Measurements from ENCODE around the gene SBF2. TPM values are rescaled to one million over a fixed set of nuclear protein-coding genes. Genes with fewer than 3 reads are reported as not detected.
A peak's percentile ranks its signal among the peaks of the same experiment; 100 is the strongest.

The SBF2 gene
- total and polyA plus RNA-seq, 10 donors, result 3.6 to 70.9 (median 57.1) TPM

DNA sequence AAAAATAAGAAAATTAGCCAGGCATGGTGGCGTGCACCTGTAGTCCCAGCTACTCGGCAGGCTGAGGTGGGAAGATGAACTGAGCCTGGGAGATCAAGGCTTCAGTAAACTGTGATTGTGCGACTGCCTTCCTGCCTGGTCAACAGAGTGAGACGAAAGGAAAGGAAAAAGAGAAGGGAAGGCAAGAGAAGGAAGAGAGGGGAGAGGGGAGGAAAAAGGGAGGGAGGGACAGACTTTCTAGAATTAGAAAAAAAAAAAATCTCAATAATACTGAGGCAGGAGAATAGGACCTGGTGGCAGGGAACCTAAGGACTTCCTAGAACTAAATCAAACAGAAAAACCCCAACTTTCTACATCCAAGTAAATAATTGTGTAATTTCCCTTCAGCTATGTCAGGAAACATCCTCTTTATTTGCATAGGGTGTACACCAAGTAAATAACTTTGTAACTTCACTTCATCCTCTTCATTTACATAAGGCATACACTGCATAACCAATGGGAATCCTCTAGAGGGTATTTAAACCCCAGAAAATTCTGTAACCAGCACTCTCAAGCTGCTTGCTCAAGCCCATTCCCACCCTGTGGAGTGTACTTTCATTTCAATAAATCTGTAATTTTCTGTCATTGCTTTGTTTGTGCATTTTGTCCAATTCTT lies 8.7 kb downstream of the SBF2 start:
- no peaks in the 10 kb centered on the region for H3K9me3 ChIP-seq
- peak overlapping the region in 6 of 8 donors; percentile 23 to 84 (median 68) for H3K27ac ChIP-seq
- no peaks in the 10 kb centered on the region for H3K27me3 ChIP-seq (replicated peaks in 1 of 7)
- TF ChIP-seq POLR2A (IDR thresholded peaks at IDR 0.05) (no peak), POLR2AphosphoS5 (IDR thresholded peaks at IDR 0.05) (peak in 1 of 3 donors; percentile 51)
- TF ChIP-seq, protein P1, sequence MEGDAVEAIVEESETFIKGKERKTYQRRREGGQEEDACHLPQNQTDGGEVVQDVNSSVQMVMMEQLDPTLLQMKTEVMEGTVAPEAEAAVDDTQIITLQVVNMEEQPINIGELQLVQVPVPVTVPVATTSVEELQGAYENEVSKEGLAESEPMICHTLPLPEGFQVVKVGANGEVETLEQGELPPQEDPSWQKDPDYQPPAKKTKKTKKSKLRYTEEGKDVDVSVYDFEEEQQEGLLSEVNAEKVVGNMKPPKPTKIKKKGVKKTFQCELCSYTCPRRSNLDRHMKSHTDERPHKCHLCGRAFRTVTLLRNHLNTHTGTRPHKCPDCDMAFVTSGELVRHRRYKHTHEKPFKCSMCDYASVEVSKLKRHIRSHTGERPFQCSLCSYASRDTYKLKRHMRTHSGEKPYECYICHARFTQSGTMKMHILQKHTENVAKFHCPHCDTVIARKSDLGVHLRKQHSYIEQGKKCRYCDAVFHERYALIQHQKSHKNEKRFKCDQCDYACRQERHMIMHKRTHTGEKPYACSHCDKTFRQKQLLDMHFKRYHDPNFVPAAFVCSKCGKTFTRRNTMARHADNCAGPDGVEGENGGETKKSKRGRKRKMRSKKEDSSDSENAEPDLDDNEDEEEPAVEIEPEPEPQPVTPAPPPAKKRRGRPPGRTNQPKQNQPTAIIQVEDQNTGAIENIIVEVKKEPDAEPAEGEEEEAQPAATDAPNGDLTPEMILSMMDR (IDR thresholded peaks at IDR 0.05 in 8 of 11, conservative IDR thresholded peaks at IDR 0.05 in 3 of 11), result peak in 2 of 11 experiments; percentile 9 to 15
- intact Hi-C loops (cut with DNase I; ENCODE audit: low total_unique reads), result no loop called here
- H3K4me1 ChIP-seq, result peaks cover 0 to 63% (median 37%) of the 10 kb centered on the region in 6 donors
- 58 to 76% (median 64%) methylated on average over 4 of the region's 4 CpGs for WGBS, 5 donors
- no peak for DNase-seq
- H3K36me3 ChIP-seq, result peaks cover 0 to 14% (median 0%) of the 10 kb centered on the region in 6 donors
- no peak overlapping the region for H3K4me3 ChIP-seq

DNA sequence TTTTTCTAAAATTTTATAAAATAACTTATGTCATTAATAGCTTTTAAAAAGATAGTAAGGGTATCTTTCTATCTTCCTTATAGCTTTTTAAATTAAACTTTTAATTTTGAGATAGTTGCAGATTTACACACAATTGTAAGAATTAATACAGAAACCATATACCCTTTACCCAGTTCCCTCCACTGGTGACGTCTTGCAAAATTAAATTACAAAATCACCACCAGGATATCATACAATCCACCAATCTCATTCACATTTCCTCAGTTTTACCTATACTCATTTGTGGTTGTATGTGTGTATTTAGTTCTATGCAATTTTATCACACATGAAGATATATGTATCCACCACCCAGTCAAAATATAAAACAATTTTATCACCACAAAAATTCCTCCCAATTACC lies 10.0 kb downstream of the SBF2 start:
- TF ChIP-seq, protein P1 (IDR thresholded peaks at IDR 0.05 in 8 of 11, conservative IDR thresholded peaks at IDR 0.05 in 3 of 11), result no peak
- TF ChIP-seq POLR2A (IDR thresholded peaks at IDR 0.05) (no peak), POLR2AphosphoS5 (IDR thresholded peaks at IDR 0.05) (no peak)
- Histone ChIP-seq H3K27me3 (replicated peaks in 1 of 7) (no peaks in the 10 kb centered on the region), H3K36me3 (peaks cover 0 to 14% (median 0%) of the 10 kb centered on the region in 6 donors), H3K27ac (peak overlapping the region in 1 of 8 donors; percentile 84), H3K4me3 (no peak overlapping the region), H3K4me1 (peaks cover 0 to 51% (median 26%) of the 10 kb centered on the region in 6 donors), H3K9me3 (no peaks in the 10 kb centered on the region)
- no peak for DNase-seq
- 41 to 79% (median 61%) methylated on average over 1 of the region's 1 CpG for WGBS, 5 donors
- intact Hi-C loops (cut with DNase I; ENCODE audit: low total_unique reads), result no loop called here

DNA sequence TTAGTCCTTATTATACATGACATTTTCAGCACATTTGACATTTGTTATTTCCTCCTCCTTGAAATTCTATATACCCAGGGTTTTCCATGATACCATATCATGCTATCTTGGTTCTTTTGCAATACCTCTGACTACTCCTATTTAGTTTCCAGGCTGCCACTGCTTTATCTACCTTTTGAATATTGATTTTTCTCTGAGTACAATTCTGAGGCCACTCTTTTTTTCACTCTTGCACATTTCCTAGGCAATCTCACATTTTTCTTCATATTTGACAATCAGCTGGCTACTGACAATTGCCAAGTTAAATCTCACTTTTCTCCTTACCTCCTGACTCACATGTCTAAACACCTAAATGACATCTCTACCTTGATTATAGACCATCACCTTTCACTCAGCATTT lies 11.9 kb downstream of the SBF2 start:
- Histone ChIP-seq H3K4me1 (peaks cover 0 to 32% (median 16%) of the 10 kb centered on the region in 6 donors), H3K27ac (no peak overlapping the region), H3K4me3 (no peak overlapping the region), H3K9me3 (no peaks in the 10 kb centered on the region), H3K27me3 (replicated peaks in 1 of 7) (no peaks in the 10 kb centered on the region), H3K36me3 (no peaks in the 10 kb centered on the region)
- TF ChIP-seq, protein P1 (IDR thresholded peaks at IDR 0.05 in 8 of 11, conservative IDR thresholded peaks at IDR 0.05 in 3 of 11), result no peak
- TF ChIP-seq POLR2AphosphoS5 (IDR thresholded peaks at IDR 0.05) (no peak), POLR2A (IDR thresholded peaks at IDR 0.05) (no peak)
- intact Hi-C loops (cut with DNase I; ENCODE audit: low total_unique reads), result no loop called here
- no peak for DNase-seq

DNA sequence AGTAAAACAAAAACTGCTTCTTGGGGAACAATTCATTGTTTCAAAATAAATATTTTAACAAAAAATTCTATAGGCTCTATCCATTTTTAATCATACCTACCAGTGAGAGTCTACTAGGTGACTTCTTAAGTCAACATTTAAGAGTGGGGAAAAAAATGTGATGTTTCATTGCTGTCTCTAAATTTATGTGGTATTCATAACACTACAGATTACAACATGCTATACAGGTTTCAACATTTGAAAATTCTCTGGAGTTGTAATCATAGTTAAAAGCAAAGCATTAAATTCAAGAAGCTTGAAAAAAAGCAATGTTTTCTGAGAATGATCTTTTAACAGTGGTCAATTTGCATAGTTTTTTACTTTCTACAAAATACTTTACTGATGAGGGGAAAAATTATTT lies 18.3 kb downstream of the SBF2 start:
- intact Hi-C loops (cut with DNase I; ENCODE audit: low total_unique reads), result no loop called here
- no peak overlapping the region for H3K27ac ChIP-seq
- no peak for DNase-seq
- no peaks in the 10 kb centered on the region for H3K36me3 ChIP-seq
- TF ChIP-seq POLR2AphosphoS5 (IDR thresholded peaks at IDR 0.05) (no peak), POLR2A (IDR thresholded peaks at IDR 0.05) (no peak)
- TF ChIP-seq, protein P1 (IDR thresholded peaks at IDR 0.05 in 8 of 11, conservative IDR thresholded peaks at IDR 0.05 in 3 of 11), result no peak
- H3K27me3 ChIP-seq (replicated peaks in 1 of 7), result no peaks in the 10 kb centered on the region
- peaks cover 0 to 20% (median 0%) of the 10 kb centered on the region in 6 donors for H3K4me1 ChIP-seq
- H3K4me3 ChIP-seq, result no peak overlapping the region
- H3K9me3 ChIP-seq, result no peaks in the 10 kb centered on the region

Measured in spleen (tissue), 11 donors.